HepG2 (cell line): ENCODE data around the gene C11orf68. TPM values are rescaled to one million over a fixed set of nuclear protein-coding genes. Genes with fewer than 3 reads are reported as not detected.

Source experiments
- KMT2A ChIP-seq: sonication (generic); formaldehyde crosslinking; IDR thresholded peaks from 2 replicates; pipeline ENCODE4 v1.4.0; 2020; ENCODE audit warnings: missing genetic modification reagents
- POLR2A ChIP-seq, 2 experiments: IDR thresholded peaks; 2 replicates each; pipeline ENCODE4 v1.6.1; 2011; ENCODE audit warnings: low read depth in 2 of 2, low read length in 2 of 2, mild to moderate bottlenecking in 1 of 2, moderate library complexity in 1 of 2; ENCODE audit not compliant: insufficient read depth in 1 of 2
- SMAD1 ChIP-seq: sonication (generic); formaldehyde crosslinking; IDR thresholded peaks from 2 replicates; pipeline ENCODE4 v1.4.0; 2020; ENCODE audit warnings: missing genetic modification reagents, low read depth, mild to moderate bottlenecking, borderline replicate concordance
- TAF1 ChIP-seq: sonication (generic); formaldehyde crosslinking; IDR thresholded peaks from 2 replicates; pipeline ENCODE4 v1.4.0; 2020; ENCODE audit warnings: missing genetic modification reagents
- THAP11 ChIP-seq: IDR thresholded peaks from 2 replicates; pipeline ENCODE4 v1.6.1; 2016; ENCODE audit warnings: missing biosample characterization, missing genetic modification reagents
- YEATS4 ChIP-seq: sonication (generic); formaldehyde crosslinking; IDR thresholded peaks from 2 replicates; pipeline ENCODE4 v1.4.0; 2020; ENCODE audit warnings: missing genetic modification reagents, borderline replicate concordance
- ZBTB42 ChIP-seq: sonication (generic); formaldehyde crosslinking; IDR thresholded peaks from 2 replicates; pipeline ENCODE4 v1.5.0; 2020; ENCODE audit warnings: mild to moderate bottlenecking, missing genetic modification reagents
- ZNF142 ChIP-seq: sonication (generic); formaldehyde crosslinking; IDR thresholded peaks from 2 replicates; pipeline ENCODE4 v1.4.0; 2020; ENCODE audit warnings: missing genetic modification reagents
- polyA plus RNA-seq, 8 experiments: library from polyadenylated mRNA; depleted of rRNA in 3 of 8; stranded (reverse) in 7 of 8; unstranded in 1 of 8; fragments of >200 nt; fragmentation: Illumina TruSeq in 4 of 8; extraction: Trizol in 4 of 8; gene quantifications; 2 replicates each; pipeline versions ENCODE4 v1.2.1 to v1.2.3, GENCODE V29; 2011 to 2016; ENCODE audit warnings: low read depth in 4 of 8, missing spikeins in 1 of 8, mixed read lengths in 1 of 8; ENCODE audit not compliant: insufficient read depth in 1 of 8
- total RNA-seq, 5 experiments: library from RNA; depleted of rRNA; stranded (reverse); fragments of >200 nt; fragmentation: Illumina TruSeq; extraction: Trizol; gene quantifications; 2 replicates each; pipeline ENCODE4 v1.2.3, GENCODE V29; 2016; ENCODE audit warnings: low read depth in 1 of 5
- TF ChIP-seq, protein P1 (sequence below): sonication (generic); formaldehyde crosslinking; IDR thresholded peaks from 2 replicates; pipeline ENCODE4 v1.5.0; 2020; ENCODE audit warnings: mild to moderate bottlenecking, missing genetic modification reagents
- TF ChIP-seq, protein P2 (sequence below): sonication (generic); formaldehyde crosslinking; IDR thresholded peaks from one replicate; pipeline ENCODE4 v1.5.1; 2020; ENCODE audit warnings: mild to moderate bottlenecking, missing genetic modification reagents; ENCODE audit errors: not compliant biosample characterization

The C11orf68 gene
- total and polyA plus RNA-seq, 2 of the 13 experiments (the other 11 are each of a cell fraction or from before 2014, with no cell fraction given) = 8.4 to 28.3 TPM

DNA sequence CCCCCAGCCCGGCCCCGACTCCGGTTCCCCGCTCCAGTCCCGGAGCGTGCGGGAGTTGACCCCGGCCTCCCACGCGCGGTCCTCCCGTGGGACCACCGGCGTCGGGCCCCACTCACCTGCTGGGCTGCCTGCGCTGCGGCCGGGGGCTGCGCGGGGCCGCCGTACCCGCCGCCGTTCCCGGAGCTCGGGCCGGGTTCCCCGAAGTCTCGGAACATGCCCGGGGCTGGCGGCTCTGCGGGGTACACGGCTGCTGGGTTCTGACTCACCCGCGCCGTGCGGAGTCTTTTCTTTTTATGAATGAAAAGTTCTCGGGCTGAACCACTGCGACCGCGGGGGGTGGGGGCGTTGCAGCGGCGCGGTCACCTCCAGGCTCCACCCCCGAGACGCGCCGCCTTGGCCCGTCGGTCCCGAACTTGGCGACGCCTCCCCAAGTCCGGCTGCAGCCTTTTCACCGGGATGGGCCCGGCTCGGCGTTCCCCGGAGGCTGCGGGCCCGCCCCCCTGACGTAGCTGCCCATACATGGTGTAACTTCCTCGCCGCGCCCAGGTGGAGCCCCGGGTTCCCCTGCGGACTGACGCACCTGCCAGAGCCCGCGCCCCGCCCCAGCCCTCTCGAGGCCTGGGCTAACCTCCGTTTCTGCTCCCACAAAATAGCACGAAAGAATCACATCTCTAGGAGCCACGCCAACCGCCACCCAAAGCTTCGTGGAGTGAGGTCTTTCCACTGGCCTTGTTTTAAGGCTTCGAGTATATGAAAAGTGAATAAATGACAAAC is 18.6 kb downstream of the C11orf68 start, which contains the start of gene FOSL1 (continued):
- TF ChIP-seq ZNF142 (CRISPR knock-in tag) (0 out of 2 replicates have a peak, but pooled peaks have one; percentile 26), YEATS4 (CRISPR knock-in tag) (peak; percentile 40; the same call in 1 of the 2 replicates), ZBTB42 (CRISPR knock-in tag) (no peak), TAF1 (peak; percentile 68), KMT2A (peak; percentile 37; the same call in 1 of the 2 replicates), SMAD1 (CRISPR knock-in tag) (no peak), THAP11 (CRISPR knock-in tag) (peak; percentile 69), POLR2A (IDR thresholded peaks at IDR 0.05; ENCODE audit: insufficient read depth in 1 of 2, low read depth in 2 of 2, low read length in 2 of 2) (peak in 1 of 2 experiments; percentile 88; a peak in 2 of 4 replicates)
- TF ChIP-seq, protein P1, sequence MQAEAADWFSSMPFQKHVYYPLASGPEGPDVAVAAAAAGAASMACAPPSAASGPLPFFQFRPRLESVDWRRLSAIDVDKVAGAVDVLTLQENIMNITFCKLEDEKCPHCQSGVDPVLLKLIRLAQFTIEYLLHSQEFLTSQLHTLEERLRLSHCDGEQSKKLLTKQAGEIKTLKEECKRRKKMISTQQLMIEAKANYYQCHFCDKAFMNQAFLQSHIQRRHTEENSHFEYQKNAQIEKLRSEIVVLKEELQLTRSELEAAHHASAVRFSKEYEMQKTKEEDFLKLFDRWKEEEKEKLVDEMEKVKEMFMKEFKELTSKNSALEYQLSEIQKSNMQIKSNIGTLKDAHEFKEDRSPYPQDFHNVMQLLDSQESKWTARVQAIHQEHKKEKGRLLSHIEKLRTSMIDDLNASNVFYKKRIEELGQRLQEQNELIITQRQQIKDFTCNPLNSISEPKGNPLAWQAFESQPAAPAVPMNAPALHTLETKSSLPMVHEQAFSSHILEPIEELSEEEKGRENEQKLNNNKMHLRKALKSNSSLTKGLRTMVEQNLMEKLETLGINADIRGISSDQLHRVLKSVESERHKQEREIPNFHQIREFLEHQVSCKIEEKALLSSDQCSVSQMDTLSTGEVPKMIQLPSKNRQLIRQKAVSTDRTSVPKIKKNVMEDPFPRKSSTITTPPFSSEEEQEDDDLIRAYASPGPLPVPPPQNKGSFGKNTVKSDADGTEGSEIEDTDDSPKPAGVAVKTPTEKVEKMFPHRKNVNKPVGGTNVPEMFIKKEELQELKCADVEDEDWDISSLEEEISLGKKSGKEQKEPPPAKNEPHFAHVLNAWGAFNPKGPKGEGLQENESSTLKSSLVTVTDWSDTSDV (CRISPR knock-in tag) = 0 out of 2 replicates have a peak, but pooled peaks have one; percentile 28
- TF ChIP-seq, protein P2, sequence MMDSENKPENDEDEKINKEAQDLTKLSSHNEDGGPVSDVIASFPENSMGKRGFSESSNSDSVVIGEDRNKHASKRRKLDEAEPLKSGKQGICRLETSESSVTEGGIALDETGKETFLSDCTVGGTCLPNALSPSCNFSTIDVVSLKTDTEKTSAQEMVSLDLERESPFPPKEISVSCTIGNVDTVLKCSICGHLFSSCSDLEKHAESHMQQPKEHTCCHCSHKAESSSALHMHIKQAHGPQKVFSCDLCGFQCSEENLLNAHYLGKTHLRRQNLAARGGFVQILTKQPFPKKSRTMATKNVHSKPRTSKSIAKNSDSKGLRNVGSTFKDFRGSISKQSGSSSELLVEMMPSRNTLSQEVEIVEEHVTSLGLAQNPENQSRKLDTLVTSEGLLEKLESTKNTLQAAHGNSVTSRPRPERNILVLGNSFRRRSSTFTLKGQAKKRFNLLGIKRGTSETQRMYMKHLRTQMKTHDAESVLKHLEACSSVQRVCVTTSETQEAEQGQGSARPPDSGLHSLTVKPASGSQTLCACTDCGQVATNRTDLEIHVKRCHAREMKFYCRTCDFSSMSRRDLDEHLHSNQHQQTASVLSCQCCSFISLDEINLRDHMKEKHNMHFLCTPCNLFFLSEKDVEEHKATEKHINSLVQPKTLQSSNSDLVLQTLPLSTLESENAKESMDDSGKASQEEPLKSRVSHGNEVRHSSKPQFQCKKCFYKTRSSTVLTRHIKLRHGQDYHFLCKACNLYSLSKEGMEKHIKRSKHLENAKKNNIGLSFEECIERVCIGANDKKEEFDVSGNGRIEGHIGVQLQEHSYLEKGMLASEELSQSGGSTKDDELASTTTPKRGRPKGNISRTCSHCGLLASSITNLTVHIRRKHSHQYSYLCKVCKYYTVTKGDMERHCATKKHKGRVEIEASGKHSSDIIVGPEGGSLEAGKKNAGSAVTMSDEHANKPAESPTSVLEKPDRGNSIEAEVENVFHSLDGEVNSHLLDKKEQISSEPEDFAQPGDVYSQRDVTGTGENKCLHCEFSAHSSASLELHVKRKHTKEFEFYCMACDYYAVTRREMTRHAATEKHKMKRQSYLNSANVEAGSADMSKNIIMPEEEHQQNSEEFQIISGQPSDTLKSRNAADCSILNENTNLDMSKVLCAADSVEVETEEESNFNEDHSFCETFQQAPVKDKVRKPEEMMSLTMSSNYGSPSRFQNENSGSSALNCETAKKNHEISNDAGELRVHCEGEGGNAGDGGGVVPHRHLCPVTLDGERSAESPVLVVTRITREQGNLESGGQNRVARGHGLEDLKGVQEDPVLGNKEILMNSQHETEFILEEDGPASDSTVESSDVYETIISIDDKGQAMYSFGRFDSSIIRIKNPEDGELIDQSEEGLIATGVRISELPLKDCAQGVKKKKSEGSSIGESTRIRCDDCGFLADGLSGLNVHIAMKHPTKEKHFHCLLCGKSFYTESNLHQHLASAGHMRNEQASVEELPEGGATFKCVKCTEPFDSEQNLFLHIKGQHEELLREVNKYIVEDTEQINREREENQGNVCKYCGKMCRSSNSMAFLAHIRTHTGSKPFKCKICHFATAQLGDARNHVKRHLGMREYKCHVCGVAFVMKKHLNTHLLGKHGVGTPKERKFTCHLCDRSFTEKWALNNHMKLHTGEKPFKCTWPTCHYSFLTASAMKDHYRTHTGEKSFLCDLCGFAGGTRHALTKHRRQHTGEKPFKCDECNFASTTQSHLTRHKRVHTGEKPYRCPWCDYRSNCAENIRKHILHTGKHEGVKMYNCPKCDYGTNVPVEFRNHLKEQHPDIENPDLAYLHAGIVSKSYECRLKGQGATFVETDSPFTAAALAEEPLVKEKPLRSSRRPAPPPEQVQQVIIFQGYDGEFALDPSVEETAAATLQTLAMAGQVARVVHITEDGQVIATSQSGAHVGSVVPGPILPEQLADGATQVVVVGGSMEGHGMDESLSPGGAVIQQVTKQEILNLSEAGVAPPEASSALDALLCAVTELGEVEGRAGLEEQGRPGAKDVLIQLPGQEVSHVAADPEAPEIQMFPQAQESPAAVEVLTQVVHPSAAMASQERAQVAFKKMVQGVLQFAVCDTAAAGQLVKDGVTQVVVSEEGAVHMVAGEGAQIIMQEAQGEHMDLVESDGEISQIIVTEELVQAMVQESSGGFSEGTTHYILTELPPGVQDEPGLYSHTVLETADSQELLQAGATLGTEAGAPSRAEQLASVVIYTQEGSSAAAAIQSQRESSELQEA (CRISPR knock-in tag) = no peak
